Measurements from ENCODE around the gene ZBTB46.

- TF ChIP-seq, protein P1, sequence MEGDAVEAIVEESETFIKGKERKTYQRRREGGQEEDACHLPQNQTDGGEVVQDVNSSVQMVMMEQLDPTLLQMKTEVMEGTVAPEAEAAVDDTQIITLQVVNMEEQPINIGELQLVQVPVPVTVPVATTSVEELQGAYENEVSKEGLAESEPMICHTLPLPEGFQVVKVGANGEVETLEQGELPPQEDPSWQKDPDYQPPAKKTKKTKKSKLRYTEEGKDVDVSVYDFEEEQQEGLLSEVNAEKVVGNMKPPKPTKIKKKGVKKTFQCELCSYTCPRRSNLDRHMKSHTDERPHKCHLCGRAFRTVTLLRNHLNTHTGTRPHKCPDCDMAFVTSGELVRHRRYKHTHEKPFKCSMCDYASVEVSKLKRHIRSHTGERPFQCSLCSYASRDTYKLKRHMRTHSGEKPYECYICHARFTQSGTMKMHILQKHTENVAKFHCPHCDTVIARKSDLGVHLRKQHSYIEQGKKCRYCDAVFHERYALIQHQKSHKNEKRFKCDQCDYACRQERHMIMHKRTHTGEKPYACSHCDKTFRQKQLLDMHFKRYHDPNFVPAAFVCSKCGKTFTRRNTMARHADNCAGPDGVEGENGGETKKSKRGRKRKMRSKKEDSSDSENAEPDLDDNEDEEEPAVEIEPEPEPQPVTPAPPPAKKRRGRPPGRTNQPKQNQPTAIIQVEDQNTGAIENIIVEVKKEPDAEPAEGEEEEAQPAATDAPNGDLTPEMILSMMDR (IDR thresholded peaks at IDR 0.05), result no peak
- no peak for TF ChIP-seq POLR2A (IDR thresholded peaks at IDR 0.05)
Observed at GRCh38 chr20:63767886-63768285, 63.2 kb downstream of the ZBTB46 start.

Data from tibial nerve (tissue), 3 donors.